HCT116 (cell line): ENCODE data around the gene ADIRF. TPM values are rescaled to one million over a fixed set of nuclear protein-coding genes. Genes with fewer than 3 reads are reported as not detected.

Source experiments
- ATAC-seq: fragments of 200-7000 bp; cut with Tn5 transposase; 2 replicates; pipeline ENCODE4 v1.9.1; 2020; ENCODE audit warnings: mild to moderate bottlenecking, moderate library complexity
- BruUV-seq: library from RNA; stranded (reverse); fragments of 400-500 nt; replicated peaks from 2 replicates; lab custom pipeline; 2021; lab: Mats Ljungman, UMichigan
- CTCF ChIA-PET: fragments of 300-600 bp; sonication (Branson Sonifier 250); formaldehyde crosslinking; loops from one replicate; lab custom pipeline; 2021; ENCODE audit warnings: antibody characterized with exemption; lab: Charles Lee
- POLR2A ChIA-PET: fragments of 300-600, 350-600 bp; sonication (Branson Sonifier 250); formaldehyde crosslinking; loops from one replicate; lab custom pipeline; 2021; ENCODE audit warnings: antibody characterized with exemption; lab: Charles Lee
- RAD21 ChIA-PET, 2 experiments: fragments of 300-600 bp; sonication (Branson Sonifier 250); formaldehyde crosslinking; loops; one replicate each; lab custom pipeline; 2023; ENCODE audit warnings: low total read pairs in 2 of 2; ENCODE audit not compliant: uncharacterized antibody in 2 of 2, unreplicated experiment in 2 of 2, low non-redundant PET in 1 of 2; lab: Charles Lee
- DNase-seq: peaks from one replicate; pipeline ENCODE4 v3.0.0-alpha.2; 2010; ENCODE audit warnings: low read depth, low spot score
- H2AFZ ChIP-seq: fragments of 200-600 bp; shearing (Covaris generic), sonication (generic); 2 replicates; pipeline ENCODE4 v1.6.1; 2017; ENCODE audit warnings: low read depth, mixed run types, mixed read lengths, antibody characterized with exemption, low read length; ENCODE audit not compliant: poor library complexity, severe bottlenecking
- H3K27ac ChIP-seq: 2 replicates; pipeline ENCODE4 v1.5.1; 2012; ENCODE audit warnings: low read depth, low read length
- H3K27me3 ChIP-seq: fragments of 200-600 bp; sonication (generic); 2 replicates; pipeline ENCODE4 v1.6.1; 2016; ENCODE audit warnings: mixed run types, low read length, mixed read lengths; ENCODE audit not compliant: insufficient read depth
- H3K36me3 ChIP-seq, 2 experiments: fragments of 200-500 bp in 1 of 2; fragments of 200-600 bp in 1 of 2; sonication (Bioruptor generic) in 1 of 2; sonication (generic) in 1 of 2; 2 replicates each; pipeline versions ENCODE4 v1.5.1 to v1.6.1; 2014 to 2016; ENCODE audit warnings: low read length in 2 of 2, inconsistent platforms in 1 of 2, mixed read lengths in 1 of 2, mixed run types in 1 of 2; ENCODE audit not compliant: insufficient read depth in 2 of 2, control insufficient read depth in 1 of 2
- H3K4me1 ChIP-seq, 2 experiments: fragments of 200-600 bp in 1 of 2; sonication (generic) in 1 of 2; 2 replicates each; pipeline versions ENCODE4 v1.5.1 to v1.6.1; 2012 to 2017; ENCODE audit warnings: low read length in 2 of 2, inconsistent platforms in 1 of 2, mild to moderate bottlenecking in 1 of 2, mixed read lengths in 1 of 2, mixed run types in 1 of 2, moderate library complexity in 1 of 2; ENCODE audit not compliant: insufficient read depth in 2 of 2, control insufficient read depth in 1 of 2
- H3K4me2 ChIP-seq: fragments of 200-600 bp; sonication (generic); 2 replicates; pipeline ENCODE4 v1.6.1; 2017; ENCODE audit warnings: mixed run types, low read length, mixed read lengths
- H3K4me3 ChIP-seq, 2 experiments: fragments of 200-600 bp in 1 of 2; sonication (generic) in 1 of 2; replicated peaks in 1 of 2; 2 replicates each; pipeline ENCODE4 v1.5.1; 2011 to 2016; ENCODE audit warnings: low read length in 2 of 2, control low read depth in 1 of 2, low read depth in 1 of 2, mild to moderate bottlenecking in 1 of 2, mixed read lengths in 1 of 2, mixed run types in 1 of 2
- H3K79me2 ChIP-seq: fragments of 200-600 bp; sonication (generic); 2 replicates; pipeline ENCODE4 v1.6.1; 2017; ENCODE audit warnings: mild to moderate bottlenecking, mixed run types, low read length, moderate library complexity, mixed read lengths; ENCODE audit not compliant: insufficient read depth
- H3K9ac ChIP-seq: fragments of 200-600 bp; sonication (generic); 2 replicates; pipeline ENCODE4 v1.6.1; 2016; ENCODE audit warnings: low read length, mixed read lengths
- H3K9me2 ChIP-seq: fragments of 200-600 bp; sonication (generic), shearing (Covaris generic); 2 replicates; pipeline ENCODE4 v1.6.1; 2017; ENCODE audit warnings: mixed run types, mild to moderate bottlenecking, moderate library complexity; ENCODE audit not compliant: insufficient read depth
- H3K9me3 ChIP-seq, 2 experiments: fragments of 200-500 bp in 1 of 2; fragments of 200-600 bp in 1 of 2; sonication (Bioruptor generic) in 1 of 2; sonication (generic) in 1 of 2; 2 replicates each; pipeline ENCODE4 v1.6.1; 2014 to 2017; ENCODE audit warnings: low read length in 2 of 2, mixed read lengths in 2 of 2, inconsistent platforms in 1 of 2, low read depth in 1 of 2, mild to moderate bottlenecking in 1 of 2, mixed run types in 1 of 2, moderate library complexity in 1 of 2; ENCODE audit not compliant: control insufficient read depth in 1 of 2, insufficient read depth in 1 of 2
- H4K20me1 ChIP-seq: fragments of 200-600 bp; sonication (generic), shearing (Covaris generic); 2 replicates; pipeline ENCODE4 v1.6.1; 2017; ENCODE audit warnings: mixed run types, mild to moderate bottlenecking, moderate library complexity; ENCODE audit not compliant: insufficient read depth
- CEBPB ChIP-seq: IDR thresholded peaks from 2 replicates; pipeline ENCODE4 v1.6.1; 2012; ENCODE audit warnings: low read depth
- FOSL1 ChIP-seq: IDR thresholded peaks from 2 replicates; pipeline ENCODE4 v1.6.1; 2012; ENCODE audit warnings: low read depth
- MAX ChIP-seq: IDR thresholded peaks from 2 replicates; pipeline ENCODE4 v1.6.1; 2012
- SP1 ChIP-seq: IDR thresholded peaks from 2 replicates; pipeline ENCODE4 v1.6.1; 2012; ENCODE audit warnings: low read depth
- TCF7L2 ChIP-seq: IDR thresholded peaks from 2 replicates; pipeline ENCODE4 v1.7.0; 2011; ENCODE audit warnings: borderline replicate concordance, inconsistent platforms; ENCODE audit not compliant: insufficient read depth, insufficient read length; ENCODE audit errors: extremely low read depth
- ZBTB33 ChIP-seq: IDR thresholded peaks from 2 replicates; pipeline ENCODE4 v1.6.1; 2011; ENCODE audit warnings: mild to moderate bottlenecking, low read length, moderate library complexity; ENCODE audit not compliant: insufficient replicate concordance; ENCODE audit errors: extremely low read depth
- intact Hi-C: fragments of 100-400 bp; cut with micrococcal nuclease; formaldehyde crosslinking; loops from 2 replicates; pipeline ENCODE4 v1.10.0; 2022
- total RNA-seq: library from RNA; stranded (reverse); gene quantifications from one replicate; pipeline ENCODE4 v1.2.1, GENCODE V29; 2021; ENCODE audit not compliant: unreplicated experiment

ADIRF gene
- total RNA-seq, 1 experiment from 2014 or later, result 448 TPM

DNA sequence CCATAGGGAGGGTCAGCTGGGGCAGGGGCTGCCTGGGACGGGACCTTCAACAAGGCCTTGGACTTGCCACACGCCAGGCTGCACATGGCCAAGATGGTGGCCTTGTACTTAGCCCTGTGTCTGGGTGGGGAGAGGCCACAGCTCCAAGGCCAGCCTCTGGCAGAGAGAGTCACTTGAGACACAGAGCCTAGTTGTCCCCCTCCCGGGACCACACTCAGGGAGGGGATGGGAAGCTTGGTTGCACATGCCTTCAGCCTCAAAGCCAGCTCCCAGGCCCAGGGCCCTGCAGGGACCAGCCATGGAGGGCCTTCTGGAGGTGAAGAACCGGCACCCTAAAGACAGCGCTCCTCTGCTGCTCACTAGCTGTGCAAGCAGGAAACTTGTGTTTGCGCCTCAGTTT is 27.6 kb upstream of the ADIRF start:
- intact Hi-C loops, result no loop called here
- H3K27ac ChIP-seq, result no peak overlapping the region
- no peaks in the 10 kb centered on the region for H3K27me3 ChIP-seq
- H3K4me1 ChIP-seq, result peaks cover 0 to 24% of the 10 kb centered on the region in 2 experiments; a peak in 3 of 4 replicates
- H3K9ac ChIP-seq, result no peak overlapping the region
- H3K9me3 ChIP-seq, result no peaks in the 10 kb centered on the region
- POLR2A ChIA-PET, result no interaction called here
- ATAC-seq, result no peak
- H3K4me3 ChIP-seq, result no peak overlapping the region
- CTCF ChIA-PET, result interaction anchor here (0.9 to 2.3 kb wide), 2 partner anchors 20 to 27 kb away, joined by 3 to 10 read pairs; partner anchors contain the start of gene ADIRF
- BruUV-seq, result no TSS peak
- H2AFZ ChIP-seq, result no peak overlapping the region
- no peak for DNase-seq
- TF ChIP-seq ZBTB33 (no peak), FOSL1 (no peak), TCF7L2 (no peak), CEBPB (no peak)
- RAD21 ChIA-PET, result no interaction called here
- H3K4me2 ChIP-seq, result no peak overlapping the region
- H3K36me3 ChIP-seq, result no peaks in the 10 kb centered on the region
- no peaks in the 10 kb centered on the region for H3K9me2 ChIP-seq
- no peaks in the 10 kb centered on the region for H4K20me1 ChIP-seq
- no peaks in the 10 kb centered on the region for H3K79me2 ChIP-seq

- Histone ChIP-seq H3K79me2 (no peaks in the 10 kb centered on the region), H3K27me3 (no peaks in the 10 kb centered on the region), H3K27ac (no peak overlapping the region), H2AFZ (no peak overlapping the region), H4K20me1 (no peaks in the 10 kb centered on the region), H3K9ac (no peak overlapping the region), H3K4me2 (no peak overlapping the region), H3K36me3 (no peaks in the 10 kb centered on the region), H3K4me1 (peaks cover 0 to 27% of the 10 kb centered on the region in 2 experiments; a peak in 3 of 4 replicates), H3K9me2 (no peaks in the 10 kb centered on the region), H3K4me3 (no peak overlapping the region), H3K9me3 (no peaks in the 10 kb centered on the region)
- TF ChIP-seq SP1, result no peak
- 0 out of 2 replicates have a peak, but pooled peaks have one; percentile 27 for TF ChIP-seq MAX
- intact Hi-C loops, result no loop called here
- ATAC-seq (no peak), DNase-seq (no peak)
- BruUV-seq, result no TSS peak
- ChIA-PET POLR2A (interaction anchor here (1.0 kb wide), 1 partner anchor 25 kb away, joined by 3 read pairs; no protein-coding TSS in a partner anchor), RAD21 (no interaction called here), CTCF (interaction anchor here (0.7 to 2.3 kb wide), 2 partner anchors 20 to 42 kb away, joined by 3 to 10 read pairs; no protein-coding TSS in a partner anchor)
Measured at GRCh38 chr10:86941426-86941825, 26.9 kb upstream of the ADIRF start.
